Stimulated activated CD8-positive, alpha-beta memory T cell treated with anti-CD3 and anti-CD28 coated beads, Interleukin-15, amount 100 ng/mL, for 1 hour (primary cell): ENCODE results near the gene RAB33B.

ENCODE experiments used
- DNase-seq: peaks from one replicate; pipeline ENCODE4 v3.0.0-alpha.2; 2020; ENCODE audit warnings: low read depth

The RAB33B gene

DNA sequence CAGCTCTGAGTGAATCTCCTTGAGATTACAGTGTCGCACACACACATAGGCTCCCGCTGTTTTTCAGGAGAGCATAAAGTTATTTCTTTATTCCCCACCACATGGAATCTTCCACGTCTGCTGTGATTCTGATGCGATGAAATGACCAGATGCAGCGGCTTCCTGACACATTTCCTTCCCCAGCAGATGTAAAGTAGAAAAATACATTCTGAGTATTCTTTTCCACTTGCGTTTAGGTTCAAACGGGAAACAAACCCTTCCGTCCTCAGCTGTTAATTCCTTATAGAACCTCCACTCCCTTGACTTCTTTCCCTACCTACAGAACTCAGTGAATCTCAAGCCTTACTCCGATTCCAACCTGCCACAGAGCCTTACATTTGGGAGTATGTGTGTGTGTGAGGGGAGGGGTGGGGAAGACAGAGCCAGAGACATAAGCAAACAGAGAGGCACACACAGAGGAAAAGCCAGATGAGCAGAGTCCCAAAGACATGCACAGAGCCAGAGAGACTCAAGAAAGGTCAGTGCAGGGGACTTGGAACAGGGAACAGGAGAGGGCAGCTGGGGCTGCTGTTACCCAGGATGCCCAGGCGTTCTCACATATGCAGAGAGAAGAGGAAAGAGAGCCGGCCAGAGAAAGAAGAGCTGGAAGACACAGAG, 54.8 kb downstream of the RAB33B start:
- no peak for DNase-seq

DNA sequence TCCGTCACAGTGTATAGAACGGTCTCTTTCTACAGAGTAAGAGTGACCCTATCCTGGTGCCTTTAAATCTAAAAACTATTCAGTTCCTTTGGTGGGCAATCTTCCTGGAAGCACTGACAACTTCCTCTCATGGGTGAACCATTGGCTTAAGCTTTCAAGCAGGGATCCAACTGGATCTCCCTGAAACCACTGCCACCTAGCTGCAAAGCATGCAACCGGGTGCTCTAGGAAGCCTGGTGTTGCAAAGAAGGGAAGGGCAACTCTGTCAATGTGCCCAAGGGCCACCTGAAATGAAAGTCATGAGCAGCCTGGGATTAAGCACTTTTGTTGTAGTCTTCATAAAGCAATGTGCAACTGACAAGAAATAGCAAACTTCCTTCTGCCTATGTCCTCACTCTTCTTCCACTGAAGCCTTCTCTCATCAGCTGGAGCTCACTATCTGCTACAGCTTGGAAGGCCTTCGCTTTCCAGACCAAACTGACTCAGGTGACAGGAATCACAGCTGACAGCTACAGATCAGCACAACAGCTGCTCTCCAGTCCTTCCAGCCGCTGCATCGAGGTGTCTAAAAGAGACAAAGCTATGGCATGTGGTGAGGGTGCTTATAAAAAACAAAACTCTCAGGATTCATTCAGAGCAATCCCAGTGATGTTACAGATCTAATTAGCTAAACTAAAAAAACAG, 55.9 kb downstream of the RAB33B start:
- no peak for DNase-seq

DNA sequence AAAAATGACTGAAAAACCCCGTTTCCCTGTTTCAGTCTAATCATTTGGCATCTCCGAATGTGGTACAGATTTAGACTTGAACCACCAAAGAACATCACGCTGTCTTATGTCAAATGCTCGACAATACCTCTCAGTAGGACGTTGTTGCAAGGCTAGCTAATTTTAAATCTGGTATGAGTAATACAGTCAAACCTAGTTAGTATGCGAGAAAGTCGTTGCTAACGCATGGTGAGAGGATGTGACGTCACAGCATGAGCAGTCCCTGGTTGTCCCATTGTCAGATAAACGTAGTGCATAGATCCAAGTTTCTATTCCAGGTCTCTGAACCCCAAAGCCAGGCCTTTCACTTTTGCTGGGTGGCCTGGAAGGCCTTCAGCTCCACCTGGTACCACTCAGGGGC, 57.4 kb downstream of the RAB33B start:
- DNase-seq: no peak

DNA sequence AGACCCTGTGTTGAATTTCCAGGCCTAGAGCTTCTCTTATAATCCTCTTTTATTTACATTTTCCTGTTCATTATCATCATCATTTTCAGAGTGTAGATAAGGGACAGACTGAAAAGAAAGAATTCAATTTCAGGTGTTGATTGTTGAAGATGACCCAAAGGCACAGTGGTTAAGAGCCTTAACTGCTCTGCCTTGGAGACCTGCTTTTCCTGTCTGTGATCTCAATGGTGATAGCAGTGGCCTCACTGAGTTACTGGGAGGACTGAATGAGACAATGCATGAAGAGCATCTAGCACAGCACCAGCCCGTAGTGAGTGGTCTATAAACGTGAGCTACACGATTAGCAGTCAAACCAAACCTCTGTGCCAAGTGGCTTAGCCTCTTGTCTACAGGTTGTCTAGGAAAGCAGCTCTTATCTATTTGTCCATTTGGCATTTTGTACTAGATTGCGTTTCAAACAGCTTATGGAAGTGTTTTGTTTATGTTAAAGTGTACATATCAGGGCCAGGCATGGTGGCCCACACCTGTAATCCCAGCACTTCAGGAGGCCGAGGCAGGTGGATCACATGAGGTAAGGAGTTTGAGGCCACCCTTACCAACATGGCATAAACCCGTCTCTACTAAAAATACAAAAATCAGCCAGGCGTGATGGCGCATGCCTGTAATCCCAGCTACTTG, 60.6 kb downstream of the RAB33B start:
- no peak for DNase-seq

DNA sequence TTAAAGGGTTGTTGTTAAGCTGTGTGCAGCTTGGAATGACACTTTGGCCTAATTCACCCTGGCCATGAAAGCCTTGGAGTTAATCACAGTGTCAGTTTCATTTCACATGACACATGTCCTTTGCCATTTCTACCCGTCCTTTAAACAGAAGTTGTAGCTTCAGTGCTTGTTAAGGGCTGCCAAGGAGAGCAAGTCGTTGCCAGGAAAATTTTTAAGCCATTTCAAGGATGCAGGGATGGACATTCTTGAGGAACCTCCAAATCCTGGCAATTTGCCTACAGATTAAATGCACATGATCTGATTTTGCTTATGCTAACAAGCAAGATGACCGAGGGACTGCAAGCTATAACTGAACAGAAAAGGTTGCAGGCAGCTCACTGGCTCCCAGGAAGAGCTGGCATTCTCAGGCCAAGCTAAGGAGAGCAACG, 61.6 kb downstream of the RAB33B start:
- DNase-seq: no peak

DNA sequence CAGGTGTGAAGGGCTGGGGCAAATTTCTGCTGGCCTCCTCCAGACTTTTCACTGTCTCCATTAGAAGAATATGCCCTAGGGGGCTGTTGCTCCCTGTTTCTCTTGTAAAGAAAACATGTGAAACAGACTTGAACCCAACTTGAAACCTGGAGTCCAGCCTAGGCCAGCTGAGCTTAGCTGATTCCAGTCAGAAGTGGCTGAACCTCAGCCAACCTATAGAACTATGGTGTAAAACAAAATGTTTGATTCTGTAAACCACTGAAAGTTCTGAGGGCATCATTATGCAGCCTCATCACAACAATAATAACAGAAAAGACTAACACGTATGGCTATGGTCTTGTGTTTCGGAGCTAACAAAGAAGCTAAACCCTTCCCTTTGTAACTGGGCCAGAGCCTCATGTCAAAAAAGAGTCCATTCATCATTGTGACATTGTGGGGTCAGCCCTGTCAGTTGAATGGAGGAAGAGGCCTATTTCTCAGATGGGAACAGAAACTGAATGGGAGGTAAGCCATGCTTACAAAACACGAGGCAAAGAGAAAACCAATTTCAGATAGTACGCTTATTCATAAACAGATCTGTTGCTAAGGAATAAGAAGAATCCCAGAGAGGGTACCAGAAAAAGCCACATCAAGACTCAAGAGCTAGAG, 68.0 kb downstream of the RAB33B start:
- no peak for DNase-seq

DNA sequence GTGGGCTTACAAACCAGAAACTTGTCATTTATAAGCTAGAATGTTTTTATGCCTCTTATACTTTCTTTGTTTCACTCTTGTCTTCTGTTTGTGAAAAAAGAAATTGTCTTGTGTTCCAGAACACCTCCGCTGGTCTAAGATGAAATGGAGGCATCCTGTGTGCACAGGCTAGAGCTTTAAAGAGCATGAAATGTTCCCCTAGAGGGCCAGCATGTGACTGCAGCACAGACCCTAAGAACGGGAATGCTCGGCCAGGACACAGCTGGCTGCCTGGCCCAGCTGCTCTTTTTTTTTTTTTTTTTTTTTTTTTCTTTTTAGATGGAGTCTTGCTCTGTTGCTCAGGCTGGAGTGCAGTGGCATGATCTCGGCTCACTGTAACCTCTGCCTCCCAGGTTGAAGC, 68.5 kb downstream of the RAB33B start:
- DNase-seq: no peak

DNA sequence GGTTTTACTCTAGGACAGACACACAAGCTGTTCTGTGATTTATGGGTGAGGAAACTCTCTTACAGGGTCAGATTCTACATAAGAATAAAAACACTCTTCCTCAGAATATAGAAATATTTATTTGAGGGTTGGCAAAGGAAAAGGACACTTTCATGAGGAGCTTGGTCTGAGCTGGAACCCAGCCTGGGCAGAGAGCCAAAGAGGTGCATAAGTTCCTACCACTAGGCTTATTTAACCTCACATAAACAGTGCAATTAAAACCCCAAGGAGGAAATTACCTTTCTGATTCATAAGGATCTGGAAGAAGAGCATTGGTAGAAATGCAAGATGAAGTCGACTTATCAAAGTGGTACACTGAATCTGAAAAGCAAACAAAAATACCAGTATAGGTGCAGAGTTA, 69.2 kb downstream of the RAB33B start:
- DNase-seq: no peak

DNA sequence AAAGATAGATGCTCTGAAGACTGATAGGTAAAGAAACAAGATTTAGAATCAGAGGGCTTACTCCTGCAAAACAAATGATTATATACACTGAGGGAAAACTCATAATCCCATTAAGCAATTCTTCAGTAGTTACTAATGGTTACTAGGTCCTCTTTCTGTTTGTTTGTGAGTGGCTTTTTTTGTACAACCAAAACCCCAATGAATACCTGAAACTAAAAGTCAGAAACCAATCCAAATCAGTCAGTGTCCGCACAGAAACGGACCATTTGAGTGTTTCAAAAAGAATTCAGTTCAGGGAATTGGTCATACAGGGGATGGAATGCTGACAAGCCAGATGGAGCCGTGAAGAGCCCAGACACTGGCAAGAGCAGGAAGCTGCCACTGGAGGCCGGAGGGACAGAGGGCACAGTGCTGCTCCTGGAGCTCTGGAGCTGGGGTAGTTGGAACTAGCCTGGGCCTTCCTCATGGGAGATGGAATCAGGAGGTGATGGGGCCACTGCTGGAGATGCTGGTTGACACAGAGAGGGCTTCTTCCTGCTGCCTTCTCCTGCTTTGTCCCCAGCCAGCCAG, 70.2 kb downstream of the RAB33B start:
- no peak for DNase-seq

DNA sequence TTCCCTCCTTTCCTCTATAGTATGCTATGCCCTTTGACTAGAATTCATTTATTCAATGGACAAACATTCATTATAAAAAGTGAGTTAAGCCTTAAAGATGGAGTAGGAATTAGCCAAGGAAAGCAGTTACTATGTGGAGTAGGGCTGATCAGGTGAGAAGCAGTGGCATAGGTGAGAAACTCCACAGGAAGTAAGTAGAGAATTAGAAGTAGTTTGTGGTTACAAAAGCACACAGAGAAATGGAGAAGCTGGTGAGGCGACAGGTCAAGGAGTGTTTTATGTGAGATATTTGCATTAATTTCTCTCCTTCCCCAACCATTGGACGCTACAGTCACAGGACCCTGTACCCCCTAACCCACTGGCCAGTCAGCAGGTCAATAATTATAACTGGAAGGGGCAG, 71.5 kb downstream of the RAB33B start:
- no peak for DNase-seq
